Iris pigment epithelial cell (primary cell): ENCODE results near the gene LENEP.

Source experiments
- DNase-seq: peaks from one replicate; pipeline ENCODE4 v3.0.0-alpha.2; 2011; ENCODE audit warnings: low read depth

LENEP gene

GRCh38 chr1:155026154-155026553 lies 32.8 kb downstream of the LENEP start:
- DNase-seq: no peak

DNA sequence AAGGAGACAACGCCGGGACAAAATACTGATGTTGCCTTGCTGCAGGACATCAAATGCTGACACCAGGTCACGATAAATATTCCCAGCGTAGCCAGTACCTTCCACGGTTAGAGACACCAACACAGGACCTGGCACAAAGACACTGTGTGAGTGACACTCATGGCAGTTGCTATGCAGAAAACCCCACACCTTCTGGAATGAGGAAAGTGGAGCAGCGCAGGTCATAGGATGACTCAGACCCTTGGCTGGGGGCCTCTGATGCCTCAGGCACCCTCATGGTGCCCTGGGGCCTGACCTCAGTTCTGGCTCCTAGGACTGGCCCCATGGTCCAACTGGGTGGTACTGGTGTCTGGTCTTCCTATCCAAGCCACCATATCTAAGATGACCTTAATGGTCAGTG lies 33.2 kb downstream of the LENEP start:
- no peak for DNase-seq

DNA sequence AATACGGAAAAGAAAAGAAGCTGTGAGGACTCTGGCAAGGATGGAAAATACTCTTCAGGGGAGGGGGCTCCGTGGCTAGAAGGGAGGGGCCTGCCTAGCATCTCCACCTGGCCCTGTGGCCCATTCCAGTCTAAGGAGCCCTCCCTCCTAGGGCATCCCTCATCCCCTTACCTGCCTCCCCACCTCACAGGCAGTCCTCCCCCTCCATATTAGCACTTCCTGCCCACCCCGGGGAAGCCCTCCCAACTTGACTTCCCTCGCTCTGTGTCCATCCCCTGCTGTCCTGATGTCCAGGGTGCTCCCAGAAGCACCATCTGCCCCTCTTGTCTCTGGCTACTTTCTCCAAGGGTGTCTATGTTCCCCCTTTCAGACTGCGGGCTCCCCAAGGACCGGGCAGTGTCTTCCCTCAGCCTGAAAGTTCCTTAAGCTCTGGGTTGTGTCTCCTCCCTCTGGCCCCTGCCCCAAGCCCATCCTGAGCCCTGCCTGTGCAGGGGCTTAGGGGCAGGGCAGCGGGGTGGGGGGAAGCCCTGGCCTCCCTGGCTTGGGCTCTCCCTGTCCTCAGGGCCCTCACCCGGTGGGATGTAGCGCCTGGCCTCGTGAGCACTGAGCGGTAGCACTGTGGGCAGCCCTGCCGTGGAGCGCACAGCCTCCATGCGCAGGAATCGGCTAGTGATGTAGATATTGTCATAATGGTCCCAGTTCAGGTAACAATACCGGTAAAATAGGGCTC lies 36.3 kb downstream of the LENEP start:
- DNase-seq: no peak

DNA sequence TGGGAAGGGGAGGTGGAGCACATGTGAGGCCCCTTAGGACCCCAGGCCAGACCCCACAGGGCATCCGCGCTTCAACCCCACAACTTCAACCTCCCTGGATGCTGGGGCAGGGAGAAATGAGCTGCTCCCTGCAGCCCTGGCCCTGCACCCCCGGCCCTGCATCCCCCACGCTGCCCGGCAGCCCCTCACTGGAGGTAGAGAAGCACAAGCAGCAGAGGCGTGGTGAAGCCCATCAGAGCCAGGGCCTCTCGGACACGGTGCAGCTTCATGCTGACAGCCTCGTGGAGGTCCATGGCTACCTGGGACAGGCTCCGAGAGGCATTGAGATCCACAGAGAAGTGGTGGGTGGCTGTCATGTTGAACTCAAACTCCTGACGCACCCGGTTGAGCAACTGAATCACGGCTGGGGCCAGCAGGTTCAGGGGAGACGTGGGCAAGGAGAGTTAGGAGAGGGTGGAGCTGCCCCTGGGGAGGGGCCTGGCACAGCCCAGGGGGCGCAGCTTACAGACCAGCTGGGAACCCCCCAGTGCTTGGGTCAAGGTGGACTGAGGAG lies 36.9 kb downstream of the LENEP start:
- DNase-seq: no peak

DNA sequence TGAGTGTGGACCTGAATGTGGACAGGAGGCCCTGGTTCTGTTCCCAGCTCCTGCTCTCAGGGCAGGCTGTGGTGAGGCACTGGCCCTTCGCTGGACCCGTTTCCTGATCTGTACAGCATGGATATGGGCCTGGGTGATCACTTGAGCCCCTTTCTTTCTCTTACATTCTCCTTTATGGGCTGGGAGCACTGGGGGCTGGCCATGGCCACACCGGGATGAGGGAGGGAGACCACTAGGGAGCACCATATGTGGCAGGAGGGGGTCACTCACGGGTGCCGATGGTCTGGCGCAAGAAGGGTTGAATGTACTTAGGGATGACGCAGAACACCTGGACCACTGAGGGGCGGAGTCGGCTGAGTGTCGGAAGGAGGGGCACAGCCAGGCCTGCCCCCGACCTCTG lies 37.5 kb downstream of the LENEP start:
- no peak for DNase-seq

GRCh38 chr1:155032886-155033285 lies 39.5 kb downstream of the LENEP start:
- DNase-seq: no peak

- no peak for DNase-seq
Measured at GRCh38 chr1:155033524-155033923, 40.1 kb downstream of the LENEP start, which contains the start of the genes DCST1 and DCST2. DCST1 (plus strand) TSS chr1:155033824; CDS start chr1:155034037, 213 bp downstream. DCST2 (minus strand) TSS chr1:155033781; CDS start chr1:155033701, 80 bp downstream.

DNA sequence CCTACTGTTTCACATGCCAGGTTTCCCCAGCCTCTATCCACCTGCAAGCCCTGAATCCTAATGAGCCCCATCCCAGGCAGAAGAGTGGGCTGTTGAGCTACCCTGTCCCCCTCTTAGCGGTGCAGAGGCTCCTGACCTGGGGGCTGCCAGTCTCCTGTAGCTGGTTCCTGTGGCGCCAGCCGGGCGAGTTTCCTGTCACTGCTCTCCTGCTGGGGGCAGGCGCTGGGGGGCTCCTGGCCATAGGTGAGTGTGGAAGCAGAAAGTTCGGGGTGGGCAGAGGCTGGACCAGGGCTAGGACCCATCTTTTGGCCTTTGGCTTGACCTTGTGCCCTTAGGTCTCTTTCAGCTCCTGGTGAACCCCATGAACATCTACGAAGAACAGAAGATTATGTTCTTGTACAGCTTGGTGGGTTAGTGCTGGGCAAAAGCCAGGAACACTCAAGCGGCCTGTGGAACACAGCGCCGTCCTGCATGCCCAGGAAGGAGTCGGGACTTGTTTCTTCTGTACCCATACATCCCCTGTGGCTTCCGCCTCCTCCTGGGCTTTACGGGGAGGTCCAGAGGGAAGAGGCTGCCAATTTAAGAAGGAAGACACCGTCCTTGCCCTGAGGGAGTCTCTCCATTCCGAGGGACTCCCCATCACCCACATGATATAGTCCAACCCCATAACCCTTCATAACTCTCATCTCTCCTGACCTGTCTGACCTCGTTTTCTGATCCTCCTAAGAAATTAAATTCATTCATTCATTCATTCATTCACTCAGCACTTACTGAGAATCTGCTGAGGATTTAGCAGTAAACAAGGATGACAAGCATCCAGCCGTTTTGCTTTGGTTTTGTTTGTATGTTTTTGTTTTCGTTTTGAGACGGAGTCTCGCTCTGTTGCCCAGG lies 41.2 kb downstream of the LENEP start:
- DNase-seq: no peak

- DNase-seq: no peak
Measured at GRCh38 chr1:155035936-155036335, 42.5 kb downstream of the LENEP start.

- DNase-seq: no peak
Measured at GRCh38 chr1:155037043-155037442, 43.7 kb downstream of the LENEP start.

DNA sequence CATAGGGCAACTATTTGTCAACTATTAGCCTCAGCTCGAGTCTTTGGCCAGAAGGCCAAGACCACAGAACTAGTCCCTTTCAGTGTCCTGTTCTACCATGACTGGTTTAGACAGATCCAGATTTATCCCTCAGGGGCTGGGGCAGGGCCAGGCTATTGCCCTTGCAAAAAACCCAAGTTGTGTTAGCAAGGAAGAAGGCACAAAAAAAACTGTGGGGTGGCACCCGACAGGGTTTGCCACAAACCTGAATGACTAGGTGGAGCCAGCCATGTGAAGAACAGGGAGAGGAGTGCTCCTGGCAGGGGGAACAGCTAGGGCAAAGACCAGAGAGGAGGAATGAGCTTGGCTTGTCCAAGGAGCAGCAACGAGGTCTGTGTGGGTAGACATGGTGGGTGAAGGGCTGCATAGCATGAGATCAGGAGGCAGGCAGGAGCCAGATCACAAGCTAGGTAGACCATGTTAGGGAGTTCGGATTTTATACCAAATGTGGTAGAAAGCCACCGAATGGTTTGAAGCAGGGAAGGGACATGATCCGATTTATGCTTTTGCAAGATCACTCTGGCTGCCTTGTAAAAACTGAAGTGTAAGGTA lies 44.6 kb downstream of the LENEP start:
- no peak for DNase-seq

DNA sequence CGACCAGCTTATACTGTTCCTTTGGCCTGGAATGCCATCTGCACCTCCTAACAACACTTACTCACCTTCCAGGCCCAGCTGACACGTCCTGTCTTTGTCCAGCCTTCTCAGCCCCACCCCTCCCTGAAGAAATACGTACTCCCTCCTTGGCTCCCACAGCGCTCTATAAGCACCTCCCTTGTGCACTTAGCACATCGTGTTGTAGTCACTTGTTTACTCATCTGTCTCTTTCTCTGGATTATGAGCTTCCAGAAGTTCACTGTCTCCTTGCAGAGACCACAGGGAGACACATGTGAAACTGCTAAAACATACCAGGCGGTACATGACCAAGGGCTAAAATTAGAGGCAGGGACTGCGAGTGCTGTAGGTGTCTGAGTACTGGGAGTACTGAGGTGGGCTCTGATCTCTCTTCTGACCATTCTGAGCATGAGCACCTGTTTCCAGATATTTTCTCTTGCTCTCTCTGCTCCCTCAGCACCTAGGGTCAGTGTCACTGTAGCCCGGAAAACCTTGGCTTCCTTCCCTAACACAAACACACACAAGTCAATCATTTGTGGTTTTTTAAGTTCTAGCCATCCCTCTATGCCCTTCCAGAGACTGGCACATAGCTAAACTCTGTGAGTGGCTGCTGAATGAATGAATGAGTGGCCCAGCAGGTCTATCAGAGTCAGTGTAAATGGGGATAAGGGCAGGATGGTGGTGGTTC lies 45.4 kb downstream of the LENEP start:
- peak; percentile 70 for DNase-seq

DNA sequence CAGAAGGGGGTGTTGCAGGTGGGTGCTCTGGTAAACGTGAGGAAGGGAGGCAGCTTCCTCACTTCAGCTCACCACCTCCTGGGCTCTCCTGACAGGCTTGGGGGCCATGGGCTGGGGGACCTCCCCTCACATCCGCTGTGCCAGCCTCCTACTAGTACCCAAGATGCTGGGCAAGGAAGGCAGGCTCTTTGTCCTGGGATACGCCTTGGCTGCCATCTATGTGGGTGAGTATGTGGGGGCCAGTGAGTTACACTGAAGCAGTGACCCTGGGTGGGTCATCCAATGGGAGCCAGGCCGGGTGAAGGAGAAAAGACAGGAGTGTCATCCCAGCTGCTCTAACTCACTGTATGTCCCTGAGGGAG lies 45.9 kb downstream of the LENEP start:
- DNase-seq: no peak

GRCh38 chr1:155040358-155041093 lies 47.1 kb downstream of the LENEP start:
- no peak for DNase-seq

DNA sequence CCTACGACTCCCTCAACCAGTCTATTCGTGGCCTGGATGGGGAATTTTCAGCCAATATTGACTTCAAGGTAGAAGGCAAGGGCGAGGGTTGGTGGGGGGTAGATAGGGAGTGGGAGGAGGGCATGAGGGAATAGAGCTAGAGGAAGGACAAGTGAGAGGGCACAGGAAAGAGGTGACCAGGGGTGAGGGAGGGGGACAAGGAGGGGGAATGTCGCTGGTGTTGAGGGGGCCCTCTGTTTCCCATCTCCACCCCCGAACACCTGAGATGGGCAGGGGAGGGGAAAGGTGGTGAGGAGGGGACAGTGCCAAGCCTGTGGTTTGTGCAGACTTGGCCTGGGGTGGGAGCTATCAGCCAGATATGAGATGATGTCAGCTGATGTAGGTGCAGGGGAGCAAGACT lies 49.4 kb downstream of the LENEP start:
- DNase-seq: no peak

GRCh38 chr1:155043301-155043702 lies 49.9 kb downstream of the LENEP start:
- DNase-seq: no peak

GRCh38 chr1:155043793-155044192 lies 50.4 kb downstream of the LENEP start:
- no peak for DNase-seq
